ENCODE results near the gene SLC16A10. TPM values are rescaled to one million over a fixed set of nuclear protein-coding genes. Genes with fewer than 3 reads are reported as not detected.
"Not testable (repeated sequence)": the region's sequence is repeated elsewhere in the genome, so short reads cannot be mapped to it uniquely, and the experiment has no call there.

Gene SLC16A10
- total RNA-seq, 1 donor from 2014 or later: 4.8 TPM

GRCh38 chr6:111091987-111092386, 4.7 kb downstream of the SLC16A10 start:
- no peak overlapping the region for H3K27ac ChIP-seq
- H3K4me2 ChIP-seq: no peak overlapping the region
- peaks cover 3% of the 10 kb centered on the region for H3K36me3 Mint-ChIP-seq
- no peaks in the 10 kb centered on the region for H3K79me2 ChIP-seq (ENCODE audit: low read depth)
- no peak overlapping the region for H3K27ac Mint-ChIP-seq
- TF ChIP-seq EZH2phosphoT487 (IDR thresholded peaks at IDR 0.05) (no peak), EZH2 (IDR thresholded peaks at IDR 0.05) (no peak), CTCF (IDR thresholded peaks at IDR 0.05) (no peak)
- H3K4me1 ChIP-seq: peaks cover 7% of the 10 kb centered on the region
- no peak overlapping the region for H3K9ac ChIP-seq
- H3K9me3 ChIP-seq (ENCODE audit: low read depth): no peaks in the 10 kb centered on the region
- no peaks in the 10 kb centered on the region for H3K36me3 ChIP-seq
- no peak overlapping the region for H2AFZ ChIP-seq (replicated peaks)
- no peak for DNase-seq (ENCODE audit: low spot score)
- peaks cover 5% of the 10 kb centered on the region for H3F3A ChIP-seq (ENCODE audit: low read depth)
- H3K4me3 ChIP-seq: no peak overlapping the region
- H3K4me3 Mint-ChIP-seq: no peak overlapping the region
- peaks cover 34% of the 10 kb centered on the region for H3K27me3 ChIP-seq
- peaks cover 4% of the 10 kb centered on the region for H3K9me3 Mint-ChIP-seq
- H3K4me1 Mint-ChIP-seq: peaks cover 16% of the 10 kb centered on the region
- H4K20me1 ChIP-seq (ENCODE audit: low read depth): no peaks in the 10 kb centered on the region
- H3K27me3 Mint-ChIP-seq (ENCODE audit: insufficient read depth, low read depth): peaks cover 7% of the 10 kb centered on the region

GRCh38 chr6:111095488-111095887, 8.2 kb downstream of the SLC16A10 start:
- H4K20me1 ChIP-seq (ENCODE audit: low read depth); H2AFZ ChIP-seq (replicated peaks); H3K27ac Mint-ChIP-seq; H3K4me3 Mint-ChIP-seq; H3K9me3 ChIP-seq (ENCODE audit: low read depth); H3K4me1 Mint-ChIP-seq; H3K36me3 ChIP-seq; H3K36me3 Mint-ChIP-seq; H3K27me3 Mint-ChIP-seq (ENCODE audit: insufficient read depth, low read depth); H3F3A ChIP-seq (ENCODE audit: low read depth); H3K4me1 ChIP-seq; DNase-seq (ENCODE audit: low spot score); H3K79me2 ChIP-seq (ENCODE audit: low read depth); H3K27ac ChIP-seq; H3K27me3 ChIP-seq; H3K4me3 ChIP-seq; H3K9me3 Mint-ChIP-seq; H3K9ac ChIP-seq; H3K4me2 ChIP-seq: not testable (repeated sequence)

- TF ChIP-seq EZH2phosphoT487 (IDR thresholded peaks at IDR 0.05) (no peak), CTCF (IDR thresholded peaks at IDR 0.05) (no peak), EZH2 (IDR thresholded peaks at IDR 0.05) (no peak)
- Mint-ChIP-seq H3K27me3 (ENCODE audit: insufficient read depth, low read depth) (peaks cover 2% of the 10 kb centered on the region), H3K36me3 (peaks cover 3% of the 10 kb centered on the region), H3K9me3 (peaks cover 4% of the 10 kb centered on the region), H3K27ac (no peak overlapping the region), H3K4me1 (no peaks in the 10 kb centered on the region), H3K4me3 (no peak overlapping the region)
- Histone ChIP-seq H3K4me2 (no peak overlapping the region), H3K79me2 (ENCODE audit: low read depth) (no peaks in the 10 kb centered on the region), H3K4me3 (no peak overlapping the region), H2AFZ (replicated peaks) (no peak overlapping the region), H3K4me1 (no peaks in the 10 kb centered on the region), H3K9ac (no peak overlapping the region), H4K20me1 (ENCODE audit: low read depth) (no peaks in the 10 kb centered on the region), H3K36me3 (no peaks in the 10 kb centered on the region), H3K9me3 (ENCODE audit: low read depth) (no peaks in the 10 kb centered on the region), H3K27me3 (no peaks in the 10 kb centered on the region), H3K27ac (no peak overlapping the region), H3F3A (ENCODE audit: low read depth) (no peaks in the 10 kb centered on the region)
- no peak for DNase-seq (ENCODE audit: low spot score)
Observed at GRCh38 chr6:111096246-111096645, 8.9 kb downstream of the SLC16A10 start.

GRCh38 chr6:111098597-111098996, 11.3 kb downstream of the SLC16A10 start:
- no peaks in the 10 kb centered on the region for H3K27me3 ChIP-seq
- no peak overlapping the region for H3K9ac ChIP-seq
- H3K79me2 ChIP-seq (ENCODE audit: low read depth): no peaks in the 10 kb centered on the region
- Mint-ChIP-seq H3K4me1 (no peaks in the 10 kb centered on the region), H3K27me3 (ENCODE audit: insufficient read depth, low read depth) (no peaks in the 10 kb centered on the region), H3K4me3 (no peak overlapping the region), H3K27ac (no peak overlapping the region), H3K9me3 (peaks cover 4% of the 10 kb centered on the region), H3K36me3 (peaks cover 3% of the 10 kb centered on the region)
- no peak overlapping the region for H3K4me3 ChIP-seq
- no peak overlapping the region for H3K27ac ChIP-seq
- no peaks in the 10 kb centered on the region for H3K4me1 ChIP-seq
- no peak overlapping the region for H3K4me2 ChIP-seq
- no peaks in the 10 kb centered on the region for H4K20me1 ChIP-seq (ENCODE audit: low read depth)
- no peak for TF ChIP-seq EZH2phosphoT487 (IDR thresholded peaks at IDR 0.05)
- no peak for TF ChIP-seq CTCF (IDR thresholded peaks at IDR 0.05)
- TF ChIP-seq EZH2 (IDR thresholded peaks at IDR 0.05): no peak
- H2AFZ ChIP-seq (replicated peaks): no peak overlapping the region
- H3F3A ChIP-seq (ENCODE audit: low read depth): no peaks in the 10 kb centered on the region
- H3K9me3 ChIP-seq (ENCODE audit: low read depth): no peaks in the 10 kb centered on the region
- no peaks in the 10 kb centered on the region for H3K36me3 ChIP-seq
- DNase-seq (ENCODE audit: low spot score): no peak
